HepG2 (cell line): ENCODE results near the gene CFAP99.

ENCODE experiments used
- CHD2 ChIP-seq: IDR thresholded peaks from 2 replicates; pipeline ENCODE4 v1.6.1; 2011; ENCODE audit warnings: low read depth, low read length, improper control_type of control experiment
- CTCF ChIP-seq: sonication (generic); formaldehyde crosslinking; IDR thresholded peaks from 2 replicates; pipeline ENCODE4 v1.5.0; 2020; ENCODE audit warnings: mild to moderate bottlenecking, missing genetic modification reagents, moderate library complexity
- EZH2 ChIP-seq: conservative IDR thresholded peaks from 2 replicates; pipeline ENCODE4 v1.6.1; 2012; ENCODE audit warnings: mild to moderate bottlenecking, low read depth, low read length, moderate library complexity
- KDM5A ChIP-seq: fragments of 200-600 bp; sonication (generic); IDR thresholded peaks from 2 replicates; pipeline ENCODE4 v1.7.0; 2018; ENCODE audit warnings: antibody characterized with exemption, mild to moderate bottlenecking, low read length, borderline replicate concordance
- MAFK ChIP-seq, 2 experiments: IDR thresholded peaks in 1 of 2; conservative IDR thresholded peaks in 1 of 2; 2 replicates each; pipeline ENCODE4 v1.6.1; 2011; ENCODE audit warnings: improper control_type of control experiment in 2 of 2, low read length in 2 of 2
- MAX ChIP-seq: IDR thresholded peaks from 2 replicates; pipeline ENCODE4 v1.6.1; 2012; ENCODE audit warnings: inconsistent platforms
- POLR2A ChIP-seq, 2 experiments: IDR thresholded peaks; 2 replicates each; pipeline ENCODE4 v1.6.1; 2011; ENCODE audit warnings: low read depth in 2 of 2, low read length in 2 of 2, mild to moderate bottlenecking in 1 of 2, moderate library complexity in 1 of 2; ENCODE audit not compliant: insufficient read depth in 1 of 2
- XRCC5 ChIP-seq: fragments of 200-400 bp; formaldehyde crosslinking; optimal IDR thresholded peaks from 2 replicates; pipeline ENCODE3; 2017; ENCODE audit warnings: mild to moderate bottlenecking, low read length
- ZBTB34 ChIP-seq: sonication (generic); formaldehyde crosslinking; IDR thresholded peaks from 2 replicates; pipeline ENCODE4 v1.8.0; 2022; ENCODE audit warnings: mild to moderate bottlenecking, missing genetic modification reagents
- ZBTB7A ChIP-seq: sonication (generic); formaldehyde crosslinking; IDR thresholded peaks from 2 replicates; pipeline ENCODE4 v1.8.0; 2022; ENCODE audit warnings: mild to moderate bottlenecking, missing genetic modification reagents
- ZBTB8A ChIP-seq: sonication (generic); formaldehyde crosslinking; IDR thresholded peaks from 2 replicates; pipeline ENCODE4 v1.4.0; 2020; ENCODE audit warnings: mild to moderate bottlenecking, low read depth, missing genetic modification reagents, borderline replicate concordance
- ZNF275 ChIP-seq: sonication (generic); formaldehyde crosslinking; IDR thresholded peaks from 2 replicates; pipeline ENCODE4 v1.8.0; 2022; ENCODE audit warnings: missing genetic modification reagents, mild to moderate bottlenecking, inconsistent platforms, borderline replicate concordance
- ZSCAN30 ChIP-seq: sonication (generic); formaldehyde crosslinking; IDR thresholded peaks from 2 replicates; pipeline ENCODE4 v1.5.0; 2020; ENCODE audit warnings: mild to moderate bottlenecking, missing genetic modification reagents

GRCh38 chr4:2462218-2462991, 43.6 kb downstream of the CFAP99 start:
- peak; percentile 60 for TF ChIP-seq CTCF (CRISPR knock-in tag)
- no peak for TF ChIP-seq ZBTB8A (CRISPR knock-in tag)
- no peak for TF ChIP-seq MAFK (conservative IDR thresholded peaks at IDR 0.05 in 1 of 2, IDR thresholded peaks at IDR 0.05 in 1 of 2; ENCODE audit: low read length in 2 of 2)
- TF ChIP-seq ZSCAN30 = no peak
- no peak for TF ChIP-seq KDM5A
- TF ChIP-seq ZBTB7A (CRISPR knock-in tag) = no peak
- no peak for TF ChIP-seq ZBTB34
- no peak for TF ChIP-seq EZH2
- TF ChIP-seq CHD2 = no peak
- TF ChIP-seq MAX = peak; percentile 96
- TF ChIP-seq ZNF275 (CRISPR knock-in tag) = no peak
- TF ChIP-seq XRCC5 = no peak
- no peak for TF ChIP-seq POLR2A (IDR thresholded peaks at IDR 0.05; ENCODE audit: insufficient read depth in 1 of 2, low read depth in 2 of 2, low read length in 2 of 2)
